Muscle layer of colon (tissue), 2 donors: ENCODE measurements around the gene ZNF428.

ENCODE experiments used
- H3K27ac ChIP-seq: one replicate; pipeline ENCODE4 v1.7.0; 2013; ENCODE audit warnings: low read depth, mild to moderate bottlenecking, low read length, moderate library complexity
- H3K27me3 ChIP-seq, 2 donors: one replicate each; pipeline ENCODE4 v1.7.0; 2013; ENCODE audit warnings: low read length in 2 of 2, mild to moderate bottlenecking in 2 of 2; ENCODE audit not compliant: insufficient read depth in 2 of 2, control insufficient read depth in 1 of 2
- H3K36me3 ChIP-seq: one replicate; pipeline ENCODE4 v1.7.0; 2013; ENCODE audit warnings: mild to moderate bottlenecking, low read length; ENCODE audit not compliant: insufficient read depth
- H3K4me1 ChIP-seq: one replicate; pipeline ENCODE4 v1.7.0; 2013; ENCODE audit warnings: mild to moderate bottlenecking, low read length; ENCODE audit not compliant: insufficient read depth
- H3K4me3 ChIP-seq, 2 donors: one replicate each; pipeline ENCODE4 v1.7.0; 2013; ENCODE audit warnings: low read length in 2 of 2, low read depth in 1 of 2, mild to moderate bottlenecking in 1 of 2, moderate library complexity in 1 of 2
- H3K9ac ChIP-seq: one replicate; pipeline ENCODE4 v1.7.0; 2013; ENCODE audit warnings: low read length
- H3K9me3 ChIP-seq: one replicate; pipeline ENCODE4 v1.7.0; 2013; ENCODE audit warnings: mild to moderate bottlenecking, low read length
- donor health status: abdominal sarcoma.
- donor health status: Adenocarcinoma of cecum.

The ZNF428 gene

GRCh38 chr19:43619262-43620060 lies at the start of gene ZNF428:
ZNF428 (minus strand) TSS chr19:43619629; CDS start chr19:43614304, 5,325 bp downstream.
- peak within 1 kb of the TSS; percentile 80 for H3K27ac ChIP-seq
- H3K4me3 ChIP-seq = peak within 1 kb of the TSS; percentile 72 to 84
- H3K9ac ChIP-seq = peak within 1 kb of the TSS; percentile 79
- no peaks in the 10 kb centered on the region for H3K9me3 ChIP-seq
- peaks cover 18% of the 10 kb centered on the region for H3K4me1 ChIP-seq
- no peaks in the 10 kb centered on the region for H3K36me3 ChIP-seq
- H3K27me3 ChIP-seq = no peaks in the 10 kb centered on the region

DNA sequence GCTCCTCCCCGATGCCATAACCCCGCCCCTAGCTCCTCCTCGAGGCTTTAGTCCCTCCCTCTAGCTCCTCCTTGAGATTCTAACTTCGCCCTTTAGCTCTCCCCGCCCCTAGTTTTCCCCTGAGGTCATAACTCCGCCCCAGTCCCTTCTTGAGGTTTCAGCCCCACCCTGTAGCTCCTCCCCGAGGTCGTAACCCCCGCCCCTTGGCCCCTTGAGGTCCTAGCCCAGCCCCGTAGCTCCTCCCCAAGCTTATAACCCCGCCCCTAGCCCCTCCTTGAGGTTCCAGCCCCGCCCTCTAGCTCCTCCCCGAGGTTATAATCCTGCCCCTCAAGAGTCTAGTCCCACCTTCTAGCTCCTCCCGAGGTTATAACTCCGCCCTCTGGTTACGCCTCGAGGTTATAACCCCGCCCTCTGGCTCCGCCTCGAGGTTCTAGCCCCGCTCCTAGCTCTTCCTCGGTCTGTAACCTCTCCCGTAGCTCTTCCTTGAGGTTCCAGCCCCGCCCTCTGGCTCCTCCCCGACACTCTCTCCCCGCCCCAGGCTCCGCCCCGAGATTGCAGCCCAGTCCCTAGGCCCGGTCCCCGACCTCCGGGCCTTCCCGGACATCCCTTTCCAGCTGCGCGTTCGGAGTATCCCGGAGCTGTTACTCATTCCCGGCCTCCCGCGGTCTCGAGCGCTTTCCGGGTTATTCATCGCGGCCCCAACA lies 49.1 kb upstream of the ZNF428 start:
- Histone ChIP-seq H3K9ac (peak overlapping the region; percentile 80), H3K4me1 (peaks cover 5% of the 10 kb centered on the region), H3K27ac (peak overlapping the region; percentile 88), H3K4me3 (peak overlapping the region; percentile 55 to 91), H3K9me3 (no peaks in the 10 kb centered on the region), H3K36me3 (no peaks in the 10 kb centered on the region), H3K27me3 (no peaks in the 10 kb centered on the region)

- peaks cover 5% of the 10 kb centered on the region for H3K4me1 ChIP-seq
- no peaks in the 10 kb centered on the region for H3K9me3 ChIP-seq
- H3K36me3 ChIP-seq = no peaks in the 10 kb centered on the region
- no peak overlapping the region for H3K9ac ChIP-seq
- peak overlapping the region; percentile 16 to 49 for H3K4me3 ChIP-seq
- H3K27me3 ChIP-seq = no peaks in the 10 kb centered on the region
- peak overlapping the region; percentile 35 for H3K27ac ChIP-seq
Measured at GRCh38 chr19:43667876-43668405, 48.5 kb upstream of the ZNF428 start.

DNA sequence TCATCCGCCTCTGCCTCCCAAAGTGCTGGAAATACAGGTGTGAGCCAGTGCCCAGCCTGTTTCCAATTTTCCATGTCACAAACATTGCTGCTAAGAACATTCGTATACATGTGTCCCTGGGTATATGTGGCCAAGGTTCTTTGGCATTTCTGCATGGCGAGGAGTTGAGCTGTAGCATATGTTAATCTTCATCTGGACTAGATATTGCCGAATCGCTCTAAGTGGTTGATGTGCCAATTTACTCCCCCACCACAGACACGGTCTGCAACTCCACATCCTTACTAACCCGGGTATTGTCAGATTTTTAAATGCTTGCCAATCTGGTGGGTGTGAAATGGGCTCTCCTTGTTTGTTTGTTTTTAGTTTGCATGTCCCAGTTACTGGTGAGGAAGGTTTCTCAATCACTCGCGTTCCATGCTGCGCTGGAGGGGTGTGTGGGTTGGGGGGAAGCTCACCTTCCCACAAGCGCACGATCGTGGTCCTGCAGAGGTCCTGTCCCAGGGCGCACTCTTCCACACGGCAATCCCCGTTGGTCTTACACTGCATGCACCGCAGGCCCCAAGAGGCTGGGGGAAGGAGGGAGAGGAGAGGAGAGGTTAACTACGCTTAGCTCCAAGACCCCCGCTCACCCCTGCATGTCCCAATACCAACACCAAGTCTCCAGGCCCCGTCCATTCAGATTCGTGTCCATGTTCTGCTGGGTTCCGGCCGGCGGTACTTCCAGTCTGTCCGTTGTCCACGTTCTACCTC lies 47.9 kb upstream of the ZNF428 start:
- no peak overlapping the region for H3K27ac ChIP-seq
- H3K4me1 ChIP-seq = peaks cover 5% of the 10 kb centered on the region
- no peaks in the 10 kb centered on the region for H3K27me3 ChIP-seq
- H3K9ac ChIP-seq = no peak overlapping the region
- H3K36me3 ChIP-seq = no peaks in the 10 kb centered on the region
- no peaks in the 10 kb centered on the region for H3K9me3 ChIP-seq
- peak overlapping the region; percentile 16 to 49 for H3K4me3 ChIP-seq

GRCh38 chr19:43664018-43664417 lies 44.6 kb upstream of the ZNF428 start:
- Histone ChIP-seq H3K36me3 (no peaks in the 10 kb centered on the region), H3K4me1 (peaks cover 5% of the 10 kb centered on the region), H3K9ac (no peak overlapping the region), H3K4me3 (no peak overlapping the region), H3K9me3 (no peaks in the 10 kb centered on the region), H3K27ac (no peak overlapping the region), H3K27me3 (no peaks in the 10 kb centered on the region)

- H3K9me3 ChIP-seq = no peaks in the 10 kb centered on the region
- H3K4me3 ChIP-seq = no peak overlapping the region
- no peaks in the 10 kb centered on the region for H3K4me1 ChIP-seq
- H3K27ac ChIP-seq = no peak overlapping the region
- H3K9ac ChIP-seq = no peak overlapping the region
- no peaks in the 10 kb centered on the region for H3K27me3 ChIP-seq
- no peaks in the 10 kb centered on the region for H3K36me3 ChIP-seq
Measured at GRCh38 chr19:43662487-43662886, 43.1 kb upstream of the ZNF428 start.

DNA sequence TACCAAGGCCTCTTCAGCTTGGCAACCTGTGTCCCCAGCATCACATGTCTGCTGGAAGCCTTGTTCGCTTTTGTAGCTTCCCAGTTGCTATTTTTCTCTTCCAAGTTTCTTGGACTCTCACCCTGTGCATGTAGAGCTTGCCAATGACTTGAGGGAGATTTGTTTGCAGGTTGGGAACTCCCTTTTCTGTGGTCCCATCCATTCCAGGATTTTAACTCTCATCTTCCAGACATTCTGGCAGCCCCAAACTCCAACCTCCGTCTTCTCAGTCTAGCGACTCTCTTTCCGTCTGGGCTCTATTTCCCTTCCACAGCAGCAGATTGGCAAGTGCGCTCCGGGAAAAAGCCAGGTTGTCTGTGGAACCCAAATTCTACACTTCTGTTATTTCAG lies 41.5 kb upstream of the ZNF428 start:
- Histone ChIP-seq H3K4me3 (no peak overlapping the region), H3K4me1 (no peaks in the 10 kb centered on the region), H3K9ac (no peak overlapping the region), H3K27ac (no peak overlapping the region), H3K9me3 (no peaks in the 10 kb centered on the region), H3K27me3 (no peaks in the 10 kb centered on the region), H3K36me3 (no peaks in the 10 kb centered on the region)

- Histone ChIP-seq H3K27ac (no peak overlapping the region), H3K36me3 (peaks cover 3% of the 10 kb centered on the region), H3K9ac (no peak overlapping the region), H3K4me1 (no peaks in the 10 kb centered on the region), H3K9me3 (no peaks in the 10 kb centered on the region), H3K27me3 (no peaks in the 10 kb centered on the region), H3K4me3 (no peak overlapping the region)
Measured at GRCh38 chr19:43660301-43660970, 41.0 kb upstream of the ZNF428 start.

DNA sequence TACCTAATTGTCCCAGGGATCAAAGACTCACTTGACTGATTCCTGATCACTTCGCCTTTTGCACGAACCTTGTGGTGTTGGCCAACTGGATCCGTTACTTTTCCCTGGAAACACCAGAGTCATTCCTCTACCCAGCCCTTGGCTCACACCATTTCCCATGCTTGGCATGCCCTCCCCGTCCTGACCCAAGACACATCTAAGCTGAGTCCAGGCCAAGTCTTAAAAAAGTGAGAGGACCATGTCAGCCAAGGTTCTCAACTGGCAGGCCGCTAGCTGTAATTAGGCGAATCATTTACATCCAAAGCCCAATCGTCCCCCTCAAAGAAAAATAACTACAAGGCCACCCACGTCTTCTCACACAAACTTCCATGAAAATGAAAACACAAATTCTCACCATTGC lies 39.1 kb upstream of the ZNF428 start:
- Histone ChIP-seq H3K27me3 (no peaks in the 10 kb centered on the region), H3K27ac (no peak overlapping the region), H3K9ac (no peak overlapping the region), H3K4me1 (no peaks in the 10 kb centered on the region), H3K9me3 (no peaks in the 10 kb centered on the region), H3K4me3 (no peak overlapping the region), H3K36me3 (peaks cover 4% of the 10 kb centered on the region)

DNA sequence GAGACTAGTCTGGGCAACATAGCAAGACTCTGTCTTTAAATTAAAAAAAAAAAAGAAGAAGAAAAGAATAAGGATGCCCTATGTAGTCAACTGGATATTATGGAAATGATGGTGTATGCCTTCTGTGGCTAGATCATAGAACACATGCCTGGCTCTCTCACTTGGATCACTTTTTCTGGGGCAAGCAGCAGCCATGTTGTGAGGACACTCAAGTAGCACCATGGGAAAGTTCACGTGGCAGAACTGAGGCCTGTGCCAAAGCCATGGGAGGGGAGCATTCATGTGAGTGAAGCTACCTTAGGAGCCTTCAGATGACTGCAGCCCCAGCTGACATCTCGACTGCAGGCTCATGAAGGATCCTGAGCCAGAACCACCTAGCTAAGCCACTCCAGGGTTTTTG lies 38.6 kb upstream of the ZNF428 start:
- Histone ChIP-seq H3K27ac (no peak overlapping the region), H3K9me3 (no peaks in the 10 kb centered on the region), H3K27me3 (no peaks in the 10 kb centered on the region), H3K4me1 (no peaks in the 10 kb centered on the region), H3K9ac (no peak overlapping the region), H3K4me3 (no peak overlapping the region), H3K36me3 (peaks cover 4% of the 10 kb centered on the region)

- Histone ChIP-seq H3K27me3 (no peaks in the 10 kb centered on the region), H3K9ac (no peak overlapping the region), H3K9me3 (no peaks in the 10 kb centered on the region), H3K4me3 (no peak overlapping the region), H3K36me3 (peaks cover 4% of the 10 kb centered on the region), H3K4me1 (peaks cover 3% of the 10 kb centered on the region), H3K27ac (no peak overlapping the region)
Measured at GRCh38 chr19:43656436-43656835, 37.0 kb upstream of the ZNF428 start.
